Bronchial epithelial cell (primary cell): ENCODE measurements around the gene S100PBP. TPM values are rescaled to one million over a fixed set of nuclear protein-coding genes. Genes with fewer than 3 reads are reported as not detected.

Experiments used
- DNase-seq: peaks from one replicate; pipeline ENCODE4 v3.0.0-alpha.2; 2010; ENCODE audit warnings: low read depth
- FAIRE-seq: peaks from 2 replicates; lab custom pipeline; 2011; peaks lifted over from hg19 to GRCh38; lab: Jason Lieb, UNC
- H3K27me3 ChIP-seq: 2 replicates; pipeline ENCODE4 v1.5.1; 2011; ENCODE audit warnings: low read length; ENCODE audit not compliant: control insufficient read depth, insufficient read depth
- H3K36me3 ChIP-seq: 2 replicates; pipeline ENCODE4 v1.5.1; 2011; ENCODE audit warnings: low read length; ENCODE audit not compliant: control insufficient read depth, insufficient read depth
- H3K4me3 ChIP-seq: 2 replicates; pipeline ENCODE4 v1.5.1; 2011; ENCODE audit warnings: mild to moderate bottlenecking, low read depth, low read length, control low read depth
- CTCF ChIP-seq: IDR thresholded peaks from 2 replicates; pipeline ENCODE4 v1.5.1; 2011; ENCODE audit warnings: mild to moderate bottlenecking, moderate library complexity, low read length, control low read depth, inconsistent platforms; ENCODE audit not compliant: insufficient read depth, severe bottlenecking
- total RNA-seq: library from RNA; depleted of rRNA; stranded (reverse); fragments of >200 nt; gene quantifications from 2 replicates; pipeline ENCODE4 v1.2.1, GENCODE V29; 2014

Gene S100PBP
- total RNA-seq, 1 donor from 2014 or later, result 20.5 TPM

DNA sequence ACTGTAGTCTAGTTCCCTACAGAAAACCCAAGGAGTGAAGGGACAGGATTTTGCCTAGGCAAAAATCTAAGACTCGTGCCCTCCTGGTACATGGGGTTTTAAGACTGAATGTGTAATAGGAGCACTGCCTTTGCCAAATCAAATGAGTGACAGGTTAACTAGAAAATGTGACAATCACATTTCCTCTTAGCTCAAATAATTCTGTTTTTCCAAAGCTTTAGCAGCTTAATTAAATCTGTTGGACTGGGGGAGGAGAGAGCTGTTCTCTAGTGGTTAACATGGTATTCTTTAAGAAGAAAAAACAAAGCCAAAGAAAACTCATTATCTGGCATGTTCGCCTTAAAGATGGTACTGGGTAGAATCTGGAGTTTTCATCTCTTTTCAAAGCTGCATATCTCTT lies 40.7 kb downstream of the S100PBP start:
- DNase-seq, result no peak
- H3K36me3 ChIP-seq, result peaks cover 8% of the 10 kb centered on the region
- H3K4me3 ChIP-seq, result no peak overlapping the region
- no peak for FAIRE-seq
- no peaks in the 10 kb centered on the region for H3K27me3 ChIP-seq
- TF ChIP-seq CTCF, result no peak

GRCh38 chr1:32858791-32859190 lies 41.3 kb downstream of the S100PBP start:
- no peak for TF ChIP-seq CTCF
- H3K36me3 ChIP-seq, result peaks cover 8% of the 10 kb centered on the region

GRCh38 chr1:32859915-32860314 lies 42.5 kb downstream of the S100PBP start:
- Histone ChIP-seq H3K27me3 (no peaks in the 10 kb centered on the region), H3K4me3 (no peak overlapping the region), H3K36me3 (peaks cover 9% of the 10 kb centered on the region)
- DNase-seq (no peak), FAIRE-seq (no peak)
- TF ChIP-seq CTCF, result no peak

More at GRCh38 chr1:32858791-32859190, 41.3 kb downstream of the S100PBP start:
- Histone ChIP-seq H3K27me3 (no peaks in the 10 kb centered on the region), H3K4me3 (no peak overlapping the region)
- FAIRE-seq (no peak), DNase-seq (no peak)

DNA sequence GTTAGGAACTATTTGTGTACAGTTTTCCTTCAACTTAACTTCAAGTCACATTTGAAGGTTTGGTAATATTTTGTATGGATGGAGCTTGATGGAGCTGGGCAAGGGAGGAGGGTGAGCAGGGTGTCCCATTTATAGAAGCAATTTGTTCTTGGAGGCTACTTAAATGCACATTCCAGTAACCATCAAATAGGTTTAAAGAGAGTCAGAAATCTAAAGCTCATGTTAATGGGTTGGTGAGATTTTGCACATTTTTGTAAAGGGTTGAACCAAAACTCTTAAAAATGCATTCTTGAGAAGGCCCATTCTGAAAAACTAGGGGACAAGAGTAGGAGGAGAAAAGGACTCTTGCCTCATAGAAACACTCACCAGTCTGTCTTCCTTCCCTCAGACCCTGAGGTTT lies 43.1 kb downstream of the S100PBP start:
- FAIRE-seq (no peak), DNase-seq (no peak)
- Histone ChIP-seq H3K36me3 (peaks cover 9% of the 10 kb centered on the region), H3K4me3 (no peak overlapping the region), H3K27me3 (no peaks in the 10 kb centered on the region)
- no peak for TF ChIP-seq CTCF

- Histone ChIP-seq H3K36me3 (peaks cover 7% of the 10 kb centered on the region), H3K4me3 (no peak overlapping the region), H3K27me3 (no peaks in the 10 kb centered on the region)
- TF ChIP-seq CTCF, result no peak
- no peak for DNase-seq
- no peak for FAIRE-seq
Observed at GRCh38 chr1:32861904-32862695, 44.6 kb downstream of the S100PBP start.
